ENCODE data around the gene PLOD1. TPM values are rescaled to one million over a fixed set of nuclear protein-coding genes. Genes with fewer than 3 reads are reported as not detected.

Gene PLOD1
- polyA plus RNA-seq, 1 donor (not counting 4 experiments of a cell fraction or from before 2014, with no cell fraction given), result 63.6 TPM

- no peak overlapping the region for H2AFZ ChIP-seq (ENCODE audit: control insufficient read depth, low read length)
- no peak overlapping the region for H3K9ac ChIP-seq (ENCODE audit: control insufficient read depth, extremely low read depth, insufficient read depth, low read length)
- H3K9me3 ChIP-seq (ENCODE audit: control insufficient read depth, low read depth, low read length), result no peaks in the 10 kb centered on the region
- peaks cover 24 to 38% of the 10 kb centered on the region in 2 experiments for H3K36me3 ChIP-seq (ENCODE audit: control insufficient read depth in 2 of 2, extremely low read depth in 1 of 2, insufficient read depth in 2 of 2, low read length in 2 of 2)
- peaks cover 15% of the 10 kb centered on the region for H3K4me1 ChIP-seq (ENCODE audit: control insufficient read depth, extremely low read depth, insufficient read depth, low read length)
- H3K27me3 ChIP-seq (ENCODE audit: control insufficient read depth, extremely low read depth, insufficient read depth, low read length), result no peaks in the 10 kb centered on the region
- TF ChIP-seq EZH2 (IDR thresholded peaks at IDR 0.05; ENCODE audit: low read length) (no peak), CTCF (optimal IDR thresholded peaks at IDR 0.05 in 1 of 3, IDR thresholded peaks at IDR 0.05 in 1 of 3, conservative IDR thresholded peaks at IDR 0.05 in 1 of 3; ENCODE audit: extremely low read depth in 1 of 3, insufficient read depth in 2 of 3, low read length in 3 of 3) (no peak)
- no peak overlapping the region for H3K4me2 ChIP-seq (ENCODE audit: control insufficient read depth, extremely low read depth, insufficient read depth, low read depth, low read length)
- dilution Hi-C loops (cut with MboI; ENCODE audit: extremely low pct_ligation_motif_present, low sequenced_read_pairs), result no loop called here
- no peaks in the 10 kb centered on the region for H3K9me1 ChIP-seq (ENCODE audit: control insufficient read depth, extremely low read depth, insufficient read depth, low read length)
- FAIRE-seq, result no peak
- no peak for DNase-seq (ENCODE audit: low read depth, low spot score)
- H3K27ac ChIP-seq (ENCODE audit: control insufficient read depth, insufficient read depth, low read length), result no peak overlapping the region
- H4K20me1 ChIP-seq (ENCODE audit: control insufficient read depth, extremely low read depth, insufficient read depth, low read length), result no peaks in the 10 kb centered on the region
- H3K4me3 ChIP-seq (ENCODE audit: control insufficient read depth in 2 of 3, extremely low read depth in 1 of 3, insufficient read depth in 2 of 3, low read depth in 1 of 3, low read length in 3 of 3), result no peak overlapping the region
- no peaks in the 10 kb centered on the region for H3K79me2 ChIP-seq (ENCODE audit: control insufficient read depth, insufficient read depth, low read length)
These were observed 78.2 kb downstream of the PLOD1 start for GRCh38 chr1:12012560-12013316.

- H3K4me2 ChIP-seq (ENCODE audit: control insufficient read depth, extremely low read depth, insufficient read depth, low read depth, low read length), result peak overlapping the region; percentile 42
These were observed 79.8 kb downstream of the PLOD1 start for GRCh38 chr1:12014141-12014991.

More at GRCh38 chr1:12014141-12014991, 79.8 kb downstream of the PLOD1 start:
- peaks cover 21 to 35% of the 10 kb centered on the region in 2 experiments for H3K36me3 ChIP-seq (ENCODE audit: control insufficient read depth in 2 of 2, extremely low read depth in 1 of 2, insufficient read depth in 2 of 2, low read length in 2 of 2)
- H3K9me3 ChIP-seq (ENCODE audit: control insufficient read depth, low read depth, low read length), result no peaks in the 10 kb centered on the region
- peak; percentile 81 for FAIRE-seq
- H3K27me3 ChIP-seq (ENCODE audit: control insufficient read depth, extremely low read depth, insufficient read depth, low read length), result no peaks in the 10 kb centered on the region
- H3K27ac ChIP-seq (ENCODE audit: control insufficient read depth, insufficient read depth, low read length), result peak overlapping the region; percentile 89
- no peaks in the 10 kb centered on the region for H3K9me1 ChIP-seq (ENCODE audit: control insufficient read depth, extremely low read depth, insufficient read depth, low read length)
- H3K4me3 ChIP-seq (ENCODE audit: control insufficient read depth in 2 of 3, extremely low read depth in 1 of 3, insufficient read depth in 2 of 3, low read depth in 1 of 3, low read length in 3 of 3), result no peak overlapping the region
- H4K20me1 ChIP-seq (ENCODE audit: control insufficient read depth, extremely low read depth, insufficient read depth, low read length), result no peaks in the 10 kb centered on the region
- H3K9ac ChIP-seq (ENCODE audit: control insufficient read depth, extremely low read depth, insufficient read depth, low read length), result peak overlapping the region; percentile 51
- no peaks in the 10 kb centered on the region for H3K79me2 ChIP-seq (ENCODE audit: control insufficient read depth, insufficient read depth, low read length)
- peaks cover 15% of the 10 kb centered on the region for H3K4me1 ChIP-seq (ENCODE audit: control insufficient read depth, extremely low read depth, insufficient read depth, low read length)
- peak overlapping the region; percentile 40 for H2AFZ ChIP-seq (ENCODE audit: control insufficient read depth, low read length)
- TF ChIP-seq CTCF (optimal IDR thresholded peaks at IDR 0.05 in 1 of 3, IDR thresholded peaks at IDR 0.05 in 1 of 3, conservative IDR thresholded peaks at IDR 0.05 in 1 of 3; ENCODE audit: extremely low read depth in 1 of 3, insufficient read depth in 2 of 3, low read length in 3 of 3) (peak; percentile 31 to 56 (median 40)), EZH2 (IDR thresholded peaks at IDR 0.05; ENCODE audit: low read length) (no peak)
- DNase-seq (ENCODE audit: low read depth, low spot score), result peak; percentile 55
- dilution Hi-C loops (cut with MboI; ENCODE audit: extremely low pct_ligation_motif_present, low sequenced_read_pairs), result no loop called here
